ENCODE measurements around the gene SFXN5.

The SFXN5 gene

DNA sequence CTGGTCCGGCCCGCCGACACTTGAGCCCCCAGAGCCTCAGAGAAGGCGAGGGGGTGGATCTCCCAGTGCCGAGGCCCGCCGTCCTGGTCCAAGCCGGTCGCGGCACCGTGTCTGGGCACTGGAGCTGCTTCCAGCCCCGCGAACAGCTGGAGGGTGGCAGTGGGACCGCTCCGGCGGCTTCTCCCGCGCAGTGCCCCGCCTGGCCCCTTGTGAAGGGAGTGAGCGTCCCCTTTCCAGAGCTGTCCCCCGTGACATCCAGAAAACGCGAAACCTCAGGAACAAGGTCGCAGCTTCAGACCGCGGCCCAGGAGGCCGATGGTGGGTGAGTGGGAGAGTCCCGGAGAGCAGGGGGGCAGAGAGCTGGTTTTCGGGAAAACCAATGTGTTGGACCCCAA lies 154.8 kb downstream of the SFXN5 start:
- TF ChIP-seq RAD21 (IDR thresholded peaks at IDR 0.05; ENCODE audit: low read depth) (no peak), EGR1 (IDR thresholded peaks at IDR 0.05) (no peak)
- TF ChIP-seq, protein P1, sequence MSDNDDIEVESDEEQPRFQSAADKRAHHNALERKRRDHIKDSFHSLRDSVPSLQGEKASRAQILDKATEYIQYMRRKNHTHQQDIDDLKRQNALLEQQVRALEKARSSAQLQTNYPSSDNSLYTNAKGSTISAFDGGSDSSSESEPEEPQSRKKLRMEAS (IDR thresholded peaks at IDR 0.05): no peak

DNA sequence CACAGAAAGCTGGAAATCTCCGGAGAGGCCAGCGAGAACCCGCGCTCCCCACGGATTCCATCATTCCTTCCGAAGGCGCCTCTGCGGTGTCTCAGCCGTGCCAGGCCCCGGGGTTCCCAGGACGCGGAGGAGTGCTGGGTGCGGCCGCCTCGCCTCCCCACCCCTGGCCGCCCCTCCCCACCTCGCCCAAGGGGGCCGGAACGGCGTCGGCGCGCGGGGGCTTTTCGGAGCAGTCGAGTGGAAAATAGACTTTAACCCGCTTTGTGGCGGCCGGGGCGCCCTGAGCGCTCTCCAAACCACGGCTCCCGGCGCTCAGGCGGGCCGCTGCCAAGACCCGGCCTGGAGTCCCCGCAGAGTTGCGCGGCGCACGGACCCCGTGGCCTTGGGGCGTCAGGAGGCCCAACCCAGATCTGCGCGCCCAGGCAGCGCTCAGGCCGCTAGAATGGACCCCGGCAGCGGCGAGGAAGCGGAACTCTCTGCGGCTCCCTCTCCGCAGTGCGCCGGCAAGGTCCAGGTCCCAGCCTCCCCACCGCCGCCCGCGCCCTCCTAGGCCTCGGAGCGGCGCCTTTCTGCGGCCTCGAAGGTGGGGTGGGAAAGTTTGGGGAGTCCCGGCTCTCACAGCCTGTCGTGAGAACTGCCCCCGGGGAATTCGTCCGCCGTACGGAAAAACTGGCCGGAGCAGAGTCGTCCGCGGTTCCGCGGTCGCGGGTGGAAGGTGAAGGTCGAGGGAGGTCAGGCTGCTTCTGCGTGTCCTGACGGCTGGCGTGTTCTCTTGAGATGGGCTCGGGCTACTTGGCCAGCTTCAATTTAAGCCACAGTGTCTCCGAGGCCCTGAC lies 155.4 kb downstream of the SFXN5 start:
- TF ChIP-seq TEAD4 (IDR thresholded peaks at IDR 0.05) (peak; percentile 15; the same call in 1 of the 2 replicates), CREB1 (IDR thresholded peaks at IDR 0.05; ENCODE audit: low read depth) (no peak), EP300 (IDR thresholded peaks at IDR 0.05; ENCODE audit: borderline replicate concordance) (0 out of 2 replicates have a peak, but pooled peaks have one; percentile 21), EGR1 (IDR thresholded peaks at IDR 0.05) (0 out of 2 replicates have a peak, but pooled peaks have one; percentile 7), ZBTB7A (IDR thresholded peaks at IDR 0.05; ENCODE audit: low read depth) (peak; percentile 66; the same call in 1 of the 2 replicates), YY1 (IDR thresholded peaks at IDR 0.05; ENCODE audit: low read depth) (peak; percentile 72), TCF12 (IDR thresholded peaks at IDR 0.05; ENCODE audit: low read depth) (peak; percentile 76; the same call in 1 of the 2 replicates), FOXM1 (IDR thresholded peaks at IDR 0.05; ENCODE audit: borderline replicate concordance, low read depth) (no peak), NFIC (IDR thresholded peaks at IDR 0.05) (0 out of 2 replicates have a peak, but pooled peaks have one; percentile 31)
- TF ChIP-seq, protein P2, sequence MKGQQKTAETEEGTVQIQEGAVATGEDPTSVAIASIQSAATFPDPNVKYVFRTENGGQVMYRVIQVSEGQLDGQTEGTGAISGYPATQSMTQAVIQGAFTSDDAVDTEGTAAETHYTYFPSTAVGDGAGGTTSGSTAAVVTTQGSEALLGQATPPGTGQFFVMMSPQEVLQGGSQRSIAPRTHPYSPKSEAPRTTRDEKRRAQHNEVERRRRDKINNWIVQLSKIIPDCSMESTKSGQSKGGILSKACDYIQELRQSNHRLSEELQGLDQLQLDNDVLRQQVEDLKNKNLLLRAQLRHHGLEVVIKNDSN (IDR thresholded peaks at IDR 0.05): peak; percentile 15; the same call in 1 of the 2 replicates

DNA sequence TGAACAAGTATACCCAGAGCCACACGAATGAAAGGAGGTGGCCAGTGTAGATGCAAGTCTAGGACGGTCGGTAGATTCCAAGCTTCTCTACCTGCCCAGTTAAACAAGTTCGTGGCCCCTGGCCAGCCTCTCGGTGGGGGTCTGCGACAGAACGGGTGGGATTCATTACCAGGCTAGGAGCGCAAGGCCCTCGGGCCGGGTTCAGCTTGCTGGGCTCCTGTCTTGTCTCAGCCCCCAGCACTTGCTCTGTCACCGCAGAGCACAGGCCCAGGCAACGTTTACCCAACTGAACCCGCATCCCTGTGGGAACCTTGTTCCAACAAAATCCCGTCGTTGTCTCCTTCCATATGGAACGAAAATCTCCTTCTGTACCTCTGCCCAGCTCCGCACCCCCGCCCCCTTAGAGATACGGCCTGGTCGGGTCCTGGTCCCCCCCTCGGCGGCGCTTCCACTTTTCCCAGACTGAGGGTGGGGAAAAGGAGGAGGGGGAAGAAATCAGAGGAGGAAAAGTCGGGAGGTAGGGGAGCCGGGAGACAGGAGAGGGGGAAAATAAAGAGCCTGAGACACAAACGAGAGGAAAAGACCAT lies 156.1 kb downstream of the SFXN5 start:
- TF ChIP-seq CREB1 (IDR thresholded peaks at IDR 0.05; ENCODE audit: low read depth) (no peak), TCF12 (IDR thresholded peaks at IDR 0.05; ENCODE audit: low read depth) (no peak), EP300 (IDR thresholded peaks at IDR 0.05; ENCODE audit: borderline replicate concordance) (no peak), TAF1 (IDR thresholded peaks at IDR 0.05; ENCODE audit: low read depth) (no peak), TEAD4 (IDR thresholded peaks at IDR 0.05) (no peak), RAD21 (IDR thresholded peaks at IDR 0.05; ENCODE audit: low read depth) (no peak), ZBTB7A (IDR thresholded peaks at IDR 0.05; ENCODE audit: low read depth) (no peak), YY1 (IDR thresholded peaks at IDR 0.05; ENCODE audit: low read depth) (no peak), FOXM1 (IDR thresholded peaks at IDR 0.05; ENCODE audit: borderline replicate concordance, low read depth) (no peak), EGR1 (IDR thresholded peaks at IDR 0.05) (no peak), CEBPB (IDR thresholded peaks at IDR 0.05) (no peak)
- TF ChIP-seq, protein P2 (IDR thresholded peaks at IDR 0.05): no peak
- TF ChIP-seq, protein P3, sequence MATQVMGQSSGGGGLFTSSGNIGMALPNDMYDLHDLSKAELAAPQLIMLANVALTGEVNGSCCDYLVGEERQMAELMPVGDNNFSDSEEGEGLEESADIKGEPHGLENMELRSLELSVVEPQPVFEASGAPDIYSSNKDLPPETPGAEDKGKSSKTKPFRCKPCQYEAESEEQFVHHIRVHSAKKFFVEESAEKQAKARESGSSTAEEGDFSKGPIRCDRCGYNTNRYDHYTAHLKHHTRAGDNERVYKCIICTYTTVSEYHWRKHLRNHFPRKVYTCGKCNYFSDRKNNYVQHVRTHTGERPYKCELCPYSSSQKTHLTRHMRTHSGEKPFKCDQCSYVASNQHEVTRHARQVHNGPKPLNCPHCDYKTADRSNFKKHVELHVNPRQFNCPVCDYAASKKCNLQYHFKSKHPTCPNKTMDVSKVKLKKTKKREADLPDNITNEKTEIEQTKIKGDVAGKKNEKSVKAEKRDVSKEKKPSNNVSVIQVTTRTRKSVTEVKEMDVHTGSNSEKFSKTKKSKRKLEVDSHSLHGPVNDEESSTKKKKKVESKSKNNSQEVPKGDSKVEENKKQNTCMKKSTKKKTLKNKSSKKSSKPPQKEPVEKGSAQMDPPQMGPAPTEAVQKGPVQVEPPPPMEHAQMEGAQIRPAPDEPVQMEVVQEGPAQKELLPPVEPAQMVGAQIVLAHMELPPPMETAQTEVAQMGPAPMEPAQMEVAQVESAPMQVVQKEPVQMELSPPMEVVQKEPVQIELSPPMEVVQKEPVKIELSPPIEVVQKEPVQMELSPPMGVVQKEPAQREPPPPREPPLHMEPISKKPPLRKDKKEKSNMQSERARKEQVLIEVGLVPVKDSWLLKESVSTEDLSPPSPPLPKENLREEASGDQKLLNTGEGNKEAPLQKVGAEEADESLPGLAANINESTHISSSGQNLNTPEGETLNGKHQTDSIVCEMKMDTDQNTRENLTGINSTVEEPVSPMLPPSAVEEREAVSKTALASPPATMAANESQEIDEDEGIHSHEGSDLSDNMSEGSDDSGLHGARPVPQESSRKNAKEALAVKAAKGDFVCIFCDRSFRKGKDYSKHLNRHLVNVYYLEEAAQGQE (IDR thresholded peaks at IDR 0.05; ENCODE audit: low read depth): no peak
- TF ChIP-seq, protein P1 (IDR thresholded peaks at IDR 0.05): no peak

DNA sequence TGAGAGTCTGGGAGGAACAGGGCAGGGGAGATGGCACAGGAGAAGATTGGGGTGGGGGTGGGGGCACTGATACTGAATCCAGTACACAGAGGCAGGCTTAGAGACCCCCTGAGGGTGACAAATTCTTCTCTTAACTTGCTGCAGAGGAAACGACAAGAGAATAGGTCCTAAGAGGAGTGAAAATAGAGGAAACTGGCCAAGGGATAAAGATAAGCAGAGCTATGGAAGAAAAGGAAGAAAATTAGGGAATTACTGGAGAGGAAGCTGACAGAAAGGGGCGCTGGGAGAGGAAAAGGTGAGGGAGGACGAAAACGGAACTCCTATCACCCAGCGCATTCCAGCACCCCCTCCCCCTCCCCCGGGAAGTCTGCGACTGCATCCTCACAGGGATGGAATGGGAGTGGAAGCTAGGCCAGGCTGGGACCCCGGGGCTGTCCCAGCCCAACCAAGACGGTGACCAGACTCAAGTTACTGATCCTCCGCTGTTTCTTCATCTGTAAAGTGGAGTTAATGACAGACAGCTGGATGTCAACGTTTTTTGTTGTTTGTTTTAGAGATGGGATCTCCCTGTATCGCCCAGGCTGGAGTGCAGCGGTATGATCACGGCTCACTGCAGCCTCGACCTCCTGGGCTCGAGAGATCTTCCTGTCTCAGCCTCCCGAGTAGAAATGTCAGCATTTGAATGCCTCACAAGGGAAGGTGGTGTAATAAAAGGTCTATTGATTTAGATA lies 156.8 kb downstream of the SFXN5 start:
- TF ChIP-seq CEBPB (IDR thresholded peaks at IDR 0.05) (no peak), CREB1 (IDR thresholded peaks at IDR 0.05; ENCODE audit: low read depth) (no peak), RAD21 (IDR thresholded peaks at IDR 0.05; ENCODE audit: low read depth) (no peak), FOXM1 (IDR thresholded peaks at IDR 0.05; ENCODE audit: borderline replicate concordance, low read depth) (no peak), TAF1 (IDR thresholded peaks at IDR 0.05; ENCODE audit: low read depth) (no peak), YY1 (IDR thresholded peaks at IDR 0.05; ENCODE audit: low read depth) (no peak), EP300 (IDR thresholded peaks at IDR 0.05; ENCODE audit: borderline replicate concordance) (no peak), TCF12 (IDR thresholded peaks at IDR 0.05; ENCODE audit: low read depth) (no peak), ZBTB7A (IDR thresholded peaks at IDR 0.05; ENCODE audit: low read depth) (no peak), TEAD4 (IDR thresholded peaks at IDR 0.05) (no peak), EGR1 (IDR thresholded peaks at IDR 0.05) (no peak), NFIC (IDR thresholded peaks at IDR 0.05) (no peak)
- TF ChIP-seq, protein P3 (IDR thresholded peaks at IDR 0.05; ENCODE audit: low read depth): no peak
- TF ChIP-seq, protein P1 (IDR thresholded peaks at IDR 0.05): no peak
- TF ChIP-seq, protein P2 (IDR thresholded peaks at IDR 0.05): no peak
